Endothelial cell of umbilical vein (primary cell): ENCODE data around the gene TFB2M. TPM values are rescaled to one million over a fixed set of nuclear protein-coding genes. Genes with fewer than 3 reads are reported as not detected.

Experiments used
- BruUV-seq: library from RNA; stranded (reverse); fragments of 400-500 nt; replicated peaks from 2 replicates; lab custom pipeline; 2021; lab: Mats Ljungman, UMichigan
- CTCF ChIA-PET: fragments of 300-600, 350-600 bp; sonication (Branson Sonifier 250); formaldehyde crosslinking; loops from one replicate; lab custom pipeline; 2021; ENCODE audit warnings: antibody characterized with exemption, inconsistent platforms; lab: Charles Lee
- POLR2A ChIA-PET: fragments of 300-600, 350-600 bp; sonication (Branson Sonifier 250); formaldehyde crosslinking; loops from one replicate; lab custom pipeline; 2021; ENCODE audit warnings: antibody characterized with exemption, inconsistent platforms; lab: Charles Lee
- DNase-seq: peaks from one replicate; pipeline ENCODE4 v3.0.0-alpha.2; 2011; ENCODE audit warnings: low read depth, low spot score
- FAIRE-seq: peaks from 2 replicates; lab custom pipeline; 2011; peaks lifted over from hg19 to GRCh38; lab: Jason Lieb, UNC
- H2AFZ ChIP-seq: 2 replicates; pipeline ENCODE4 v1.6.0; 2012; ENCODE audit warnings: low read depth, low read length, control low read depth, inconsistent platforms
- H3K27ac ChIP-seq: 2 replicates; pipeline ENCODE4 v1.5.1; 2011; ENCODE audit warnings: low read depth, mild to moderate bottlenecking, control low read depth, low read length, moderate library complexity; ENCODE audit not compliant: insufficient read depth
- H3K27me3 ChIP-seq, 2 experiments: 2 replicates each; pipeline versions ENCODE4 v1.6.0 to v1.6.1; 2011; ENCODE audit warnings: low read length in 2 of 2, mixed read lengths in 1 of 2; ENCODE audit not compliant: control insufficient read depth in 2 of 2, insufficient read depth in 2 of 2
- H3K36me3 ChIP-seq, 2 experiments: 2 replicates in 1 of 2; 3 replicates in 1 of 2; pipeline ENCODE4 v1.5.1; 2011; ENCODE audit warnings: low read length in 2 of 2, mild to moderate bottlenecking in 1 of 2, moderate library complexity in 1 of 2; ENCODE audit not compliant: control insufficient read depth in 2 of 2, insufficient read depth in 2 of 2; ENCODE audit errors: extremely low read depth in 1 of 2
- H3K4me1 ChIP-seq: 3 replicates; pipeline ENCODE4 v1.5.1; 2011; ENCODE audit warnings: mild to moderate bottlenecking, low read length; ENCODE audit not compliant: control insufficient read depth, insufficient read depth; ENCODE audit errors: extremely low read depth
- H3K4me2 ChIP-seq: 2 replicates; pipeline ENCODE4 v1.6.1; 2011; ENCODE audit warnings: low read length, control low read depth, mixed read lengths; ENCODE audit not compliant: insufficient read depth
- H3K4me3 ChIP-seq, 3 experiments: fragments of 200-600 bp in 1 of 3; sonication (generic), shearing (Covaris generic) in 1 of 3; replicated peaks in 1 of 3; 2 replicates each; pipeline ENCODE4 v1.5.1; 2011 to 2016; ENCODE audit warnings: control low read depth in 3 of 3, low read length in 3 of 3, mild to moderate bottlenecking in 2 of 3, inconsistent platforms in 1 of 3, low read depth in 1 of 3, moderate library complexity in 1 of 3; ENCODE audit not compliant: insufficient read depth in 1 of 3
- H3K79me2 ChIP-seq: 2 replicates; pipeline ENCODE4 v1.6.0; 2012; ENCODE audit warnings: low read length, inconsistent platforms; ENCODE audit not compliant: control insufficient read depth, insufficient read depth
- H3K9ac ChIP-seq: replicated peaks from 2 replicates; pipeline ENCODE3; 2011; ENCODE audit warnings: low read length, control low read depth; ENCODE audit not compliant: insufficient read depth; ENCODE audit errors: extremely low read depth
- H3K9me1 ChIP-seq: replicated peaks from 3 replicates; pipeline ENCODE4 v1.6.0; 2011; ENCODE audit warnings: mild to moderate bottlenecking, low read length; ENCODE audit not compliant: control insufficient read depth, insufficient read depth; ENCODE audit errors: extremely low read depth
- H3K9me3 ChIP-seq: replicated peaks from 2 replicates; pipeline ENCODE4 v1.5.1; 2012; ENCODE audit warnings: low read length, inconsistent platforms; ENCODE audit not compliant: control insufficient read depth, insufficient read depth
- H4K20me1 ChIP-seq: replicated peaks from 2 replicates; pipeline ENCODE3; 2011; ENCODE audit warnings: mild to moderate bottlenecking, low read length; ENCODE audit not compliant: control insufficient read depth, insufficient read depth; ENCODE audit errors: extremely low read depth
- CTCF ChIP-seq, 2 donors: IDR thresholded peaks; 1 replicate in 1 of 2; 2 replicates in 1 of 2; pipeline ENCODE4 v1.5.1; 2011; ENCODE audit warnings: low read length in 2 of 2, mild to moderate bottlenecking in 2 of 2, moderate library complexity in 2 of 2, control low read depth in 1 of 2, inconsistent platforms in 1 of 2, low read depth in 1 of 2; ENCODE audit not compliant: insufficient read depth in 1 of 2; ENCODE audit errors: extremely low read depth in 1 of 2
- FOS ChIP-seq: IDR thresholded peaks from 2 replicates; pipeline ENCODE4 v1.6.1; 2011; ENCODE audit warnings: mild to moderate bottlenecking, low read length, moderate library complexity, borderline replicate concordance; ENCODE audit not compliant: insufficient read depth
- GATA2 ChIP-seq: IDR thresholded peaks from 2 replicates; pipeline ENCODE4 v1.7.0; 2011; ENCODE audit warnings: low read depth, mild to moderate bottlenecking, moderate library complexity, mixed read lengths, low read length; ENCODE audit not compliant: insufficient read length, insufficient read depth
- MAX ChIP-seq: IDR thresholded peaks from 2 replicates; pipeline ENCODE4 v1.6.1; 2011; ENCODE audit not compliant: insufficient read depth, insufficient read length
- MYC ChIP-seq: IDR thresholded peaks from one replicate; pipeline ENCODE4 v1.6.1; 2011; ENCODE audit warnings: mild to moderate bottlenecking, low read depth, low read length
- POLR2A ChIP-seq: IDR thresholded peaks from 2 replicates; pipeline ENCODE4 v1.6.1; 2012; ENCODE audit warnings: low read depth, mild to moderate bottlenecking, control low read depth, low read length
- dilution Hi-C: fragments of 300-500 bp; cut with MboI; formaldehyde crosslinking; loops from one replicate; pipeline ENCODE4 v1.15.0; 2019; ENCODE audit warnings: low sequenced_read_pairs; ENCODE audit not compliant: extremely low pct_ligation_motif_present
- intact Hi-C: fragments of 100-400 bp; cut with micrococcal nuclease; formaldehyde crosslinking; loops from one replicate; pipeline ENCODE4 v1.10.0; 2022
- polyA plus RNA-seq, 4 experiments: library from polyadenylated mRNA; depleted of rRNA in 3 of 4; stranded (reverse) in 3 of 4; unstranded in 1 of 4; fragments of >200 nt; gene quantifications; 2 replicates each; pipeline versions ENCODE4 v1.2.1 to v1.2.3, GENCODE V29; 2011 to 2012; ENCODE audit warnings: missing spikeins in 1 of 4
- total RNA-seq: library from RNA; stranded (reverse); gene quantifications from 2 replicates; pipeline ENCODE4 v1.2.3, GENCODE V29; 2021

Gene TFB2M
- total and polyA plus RNA-seq, 2 donors (not counting 3 experiments of a cell fraction or from before 2014, with no cell fraction given), result 8.4 to 14.8 TPM

DNA sequence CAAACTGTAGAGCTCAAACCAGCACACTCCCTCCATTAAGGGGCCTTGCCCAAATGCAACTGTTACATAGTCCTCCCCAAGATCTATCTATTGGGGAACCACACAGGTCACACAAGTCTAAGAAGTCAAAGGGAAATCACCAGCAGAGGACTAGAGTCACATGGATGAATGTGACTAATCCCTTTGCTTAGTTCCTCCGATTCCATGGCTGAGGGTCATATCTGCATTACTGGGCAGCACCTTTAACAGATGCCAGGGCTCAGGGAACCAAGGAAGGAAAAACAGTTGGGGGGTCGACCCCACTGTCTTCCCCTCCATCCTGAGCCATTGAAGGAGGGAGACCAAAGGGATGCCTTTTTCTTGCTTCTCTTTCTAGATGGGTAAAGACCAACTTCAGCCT, 35.6 kb downstream of the TFB2M start:
- Histone ChIP-seq H3K27me3 (peaks cover 4 to 8% of the 10 kb centered on the region in 2 experiments), H3K36me3 (no peaks in the 10 kb centered on the region), H3K4me2 (no peak overlapping the region), H2AFZ (no peak overlapping the region), H4K20me1 (no peaks in the 10 kb centered on the region), H3K9me1 (no peaks in the 10 kb centered on the region), H3K4me1 (no peaks in the 10 kb centered on the region), H3K79me2 (no peaks in the 10 kb centered on the region), H3K9me3 (no peaks in the 10 kb centered on the region), H3K9ac (no peak overlapping the region), H3K4me3 (no peak overlapping the region), H3K27ac (no peak overlapping the region)
- no TSS peak for BruUV-seq
- CTCF ChIA-PET, result interaction anchor here (0.7 kb wide), 1 partner anchor 12 kb away, joined by 4 read pairs; no protein-coding TSS in a partner anchor
- dilution Hi-C loops (no loop called here), intact Hi-C loops (no loop called here)
- FAIRE-seq (no peak), DNase-seq (no peak)
- TF ChIP-seq POLR2A (no peak), MYC (no peak)
- POLR2A ChIA-PET, result no interaction called here

GRCh38 chr1:246528933-246529731, 36.9 kb downstream of the TFB2M start:
- DNase-seq (no peak), FAIRE-seq (no peak)
- no peak overlapping the region for H3K4me2 ChIP-seq
- no peak overlapping the region for H2AFZ ChIP-seq
- CTCF ChIA-PET, result interaction anchor here (0.5 kb wide), 1 partner anchor 31 kb away, joined by 3 read pairs; no protein-coding TSS in a partner anchor
- TF ChIP-seq FOS, result no peak
- no peak for TF ChIP-seq MAX
- TF ChIP-seq GATA2, result no peak
- no peak for TF ChIP-seq CTCF (IDR thresholded peaks at IDR 0.05; ENCODE audit: extremely low read depth in 1 of 2, insufficient read depth in 1 of 2, low read depth in 1 of 2, low read length in 2 of 2)
- H3K79me2 ChIP-seq, result no peaks in the 10 kb centered on the region
- POLR2A ChIA-PET, result no interaction called here
- no TSS peak for BruUV-seq
- H3K36me3 ChIP-seq, result no peaks in the 10 kb centered on the region
- peaks cover 4 to 8% of the 10 kb centered on the region in 2 experiments for H3K27me3 ChIP-seq
- no peak overlapping the region for H3K4me3 ChIP-seq
- no peaks in the 10 kb centered on the region for H3K9me3 ChIP-seq
- H3K9ac ChIP-seq, result no peak overlapping the region
- H3K27ac ChIP-seq, result no peak overlapping the region
- dilution Hi-C loops (no loop called here), intact Hi-C loops (no loop called here)
- H3K4me1 ChIP-seq, result no peaks in the 10 kb centered on the region
- H4K20me1 ChIP-seq, result no peaks in the 10 kb centered on the region
- H3K9me1 ChIP-seq, result no peaks in the 10 kb centered on the region
